Activated CD4-positive, alpha-beta T cell treated with anti-CD3 and anti-CD28 coated beads, Interleukin-2, amount 50 U/mL, for 48 hours (primary cell): ENCODE measurements around the gene FCHSD2.
"Not testable (repeated sequence)": the region's sequence is repeated elsewhere in the genome, so short reads cannot be mapped to it uniquely, and the experiment has no call there.

ENCODE experiments used
- DNase-seq, 2 experiments: peaks; one replicate each; pipeline ENCODE4 v3.0.0-alpha.2; 2020

Gene FCHSD2

GRCh38 chr11:73055655-73056354 is 86.3 kb downstream of the FCHSD2 start:
- no peak for DNase-seq

GRCh38 chr11:73055002-73055401 is 87.1 kb downstream of the FCHSD2 start:
- DNase-seq, result no peak

- DNase-seq, result no peak
These were observed 88.2 kb downstream of the FCHSD2 start for GRCh38 chr11:73053964-73054363.

GRCh38 chr11:73048446-73048845 is 93.7 kb downstream of the FCHSD2 start:
- DNase-seq, result no peak

GRCh38 chr11:73047773-73048371 is 94.2 kb downstream of the FCHSD2 start:
- no peak for DNase-seq

GRCh38 chr11:73040046-73040445 is 102.1 kb downstream of the FCHSD2 start:
- no peak for DNase-seq

- no peak for DNase-seq
These were observed 107.3 kb downstream of the FCHSD2 start for GRCh38 chr11:73034777-73035176.

- DNase-seq, result no peak
These were observed 107.8 kb downstream of the FCHSD2 start for GRCh38 chr11:73034331-73034730.

- no peak for DNase-seq
These were observed 112.0 kb downstream of the FCHSD2 start for GRCh38 chr11:73030130-73030529.

- DNase-seq, result no peak
These were observed 112.7 kb downstream of the FCHSD2 start for GRCh38 chr11:73029403-73029802.

- no peak for DNase-seq
These were observed 113.5 kb downstream of the FCHSD2 start for GRCh38 chr11:73028611-73029010.

GRCh38 chr11:73027840-73028239 is 114.3 kb downstream of the FCHSD2 start:
- DNase-seq, result not testable (repeated sequence)

- no peak for DNase-seq
These were observed 117.5 kb downstream of the FCHSD2 start for GRCh38 chr11:73024639-73025038.

GRCh38 chr11:73019996-73020395 is 122.1 kb downstream of the FCHSD2 start:
- DNase-seq, result no peak

- DNase-seq, result no peak
These were observed 122.7 kb downstream of the FCHSD2 start for GRCh38 chr11:73019449-73019848.

GRCh38 chr11:73018856-73019255 is 123.3 kb downstream of the FCHSD2 start:
- DNase-seq, result no peak

GRCh38 chr11:73017024-73017751 is 124.9 kb downstream of the FCHSD2 start:
- DNase-seq, result no peak

GRCh38 chr11:73013021-73013420 is 129.1 kb downstream of the FCHSD2 start:
- no peak for DNase-seq

GRCh38 chr11:73012121-73012863 is 129.8 kb downstream of the FCHSD2 start:
- DNase-seq, result no peak

- no peak for DNase-seq
These were observed 130.8 kb downstream of the FCHSD2 start for GRCh38 chr11:73011126-73011817.

- no peak for DNase-seq
These were observed 132.1 kb downstream of the FCHSD2 start for GRCh38 chr11:73009972-73010371.

GRCh38 chr11:73004088-73004487 is 138.0 kb downstream of the FCHSD2 start:
- no peak for DNase-seq

- DNase-seq, result no peak
These were observed 139.0 kb downstream of the FCHSD2 start for GRCh38 chr11:73003088-73003487.
